Psoas muscle (tissue), 8 donors: ENCODE data around the gene XYLB. TPM values are rescaled to one million over a fixed set of nuclear protein-coding genes. Genes with fewer than 3 reads are reported as not detected.
A peak's percentile ranks its signal among the peaks of the same experiment; 100 is the strongest.

ENCODE experiments used
- ATAC-seq, 4 donors: fragments of 200-7000 bp; cut with Tn5 transposase; one replicate each; pipeline ENCODE4 v1.9.1; 2020; ENCODE audit warnings: moderate library complexity in 3 of 4, mild to moderate bottlenecking in 2 of 4
- DNase-seq, 2 donors: peaks; one replicate each; pipeline ENCODE4 v3.0.0-alpha.2; 2020
- H3K27ac ChIP-seq: fragments of 200-600 bp; one replicate; pipeline ENCODE4 v1.8.0; 2022
- H3K27me3 ChIP-seq, 3 donors: fragments of 200-600 bp in 1 of 3; one replicate each; pipeline versions ENCODE4 v1.6.1 to v1.8.0; 2013 to 2022; ENCODE audit warnings: low read length in 2 of 3, mild to moderate bottlenecking in 2 of 3, moderate library complexity in 1 of 3; ENCODE audit not compliant: insufficient read depth in 3 of 3
- H3K36me3 ChIP-seq, 2 donors: fragments of 200-600 bp in 1 of 2; one replicate each; pipeline versions ENCODE4 v1.6.1 to v1.8.0; 2013 to 2022; ENCODE audit warnings: low read depth in 1 of 2, mild to moderate bottlenecking in 1 of 2, moderate library complexity in 1 of 2; ENCODE audit not compliant: insufficient read depth in 1 of 2
- H3K4me1 ChIP-seq: fragments of 200-600 bp; one replicate; pipeline ENCODE4 v1.8.0; 2022
- H3K4me3 ChIP-seq: fragments of 200-600 bp; one replicate; pipeline ENCODE4 v1.8.0; 2022; ENCODE audit warnings: mild to moderate bottlenecking
- H3K9me3 ChIP-seq: fragments of 200-600 bp; one replicate; pipeline ENCODE4 v1.8.0; 2022
- CTCF ChIP-seq: fragments of 200-600 bp; IDR thresholded peaks from one replicate; pipeline ENCODE4 v1.8.0; 2022; ENCODE audit warnings: antibody characterized with exemption
- WGBS, 3 donors: extraction: QIAGEN DNeasy Blood & Tissue Kit; methylation state at CpG; one replicate each; pipeline versions ENCODE4 v1.1.6 to v1.1.7; 2013; 5-methylcytosine and 5-hydroxymethylcytosine counted together
- intact Hi-C, 2 donors: fragments of 100-400 bp; cut with DNase I; formaldehyde crosslinking; loops; one replicate each; pipeline versions ENCODE4 v1.11.0 to v1.14.2; 2022
- polyA plus RNA-seq, 3 donors: library from polyadenylated mRNA; stranded (reverse); fragments of 200-250 nt; gene quantifications; one replicate each; pipeline ENCODE4 v1.2.3, GENCODE V29; 2013
- total RNA-seq, 4 donors: library from RNA; stranded (reverse); fragmentation: NEBNext Ultra II Directional in 2 of 4; extraction: Animal tissue kit (Norgen Biotek cat#: 25700) in 2 of 4; gene quantifications; one replicate each; pipeline versions ENCODE4 v1.2.1 to v1.2.4, GENCODE V29; 2021 to 2023
- donor health status: healthy with polysubstance abuse.
- donor health status: DM: no; HTN: no; CAD: no; lungs with moderate emphysema.
- donor health status: Bipolar disorder and iron deficiency.
- donor health status: healthy.
- donor health status: DM: yes; HTN: yes; CAD: no.
- donor health status: DM: no; HTN: no; CAD: no.
- donor health status: DM: no; HTN: no; CAD: no.
- donor health status: DM: yes; HTN: yes; CAD: no.

Gene XYLB
- total and polyA plus RNA-seq, 7 donors, result 0.11 to 1.3 (median 0.78) TPM

GRCh38 chr3:38396861-38397260, 50.3 kb downstream of the XYLB start:
- H3K36me3 ChIP-seq, result peaks cover 2 to 24% of the 10 kb centered on the region in 2 donors
- ATAC-seq, result no peak
- no peaks in the 10 kb centered on the region for H3K27me3 ChIP-seq
- no peak overlapping the region for H3K27ac ChIP-seq
- intact Hi-C loops, result loop anchor here in 1 of 2 donors (10.0 kb wide), 1 partner anchor 78 kb away; no protein-coding TSS in a partner anchor
- no peak for TF ChIP-seq CTCF
- WGBS, 3 donors, result 93 to 98% (median 95%) methylated on average over 5 of the region's 5 CpGs
- no peak for DNase-seq
- H3K9me3 ChIP-seq, result no peaks in the 10 kb centered on the region
- H3K4me3 ChIP-seq, result no peak overlapping the region
- H3K4me1 ChIP-seq, result no peaks in the 10 kb centered on the region

- no peaks in the 10 kb centered on the region for H3K4me1 ChIP-seq
- H3K36me3 ChIP-seq, result peaks cover 6 to 27% of the 10 kb centered on the region in 2 donors
- DNase-seq (no peak), ATAC-seq (no peak)
- TF ChIP-seq CTCF, result no peak
- H3K27ac ChIP-seq, result no peak overlapping the region
- no peaks in the 10 kb centered on the region for H3K9me3 ChIP-seq
- no peak overlapping the region for H3K4me3 ChIP-seq
- no peaks in the 10 kb centered on the region for H3K27me3 ChIP-seq
- intact Hi-C loops, result loop anchor here in 1 of 2 donors (10.0 kb wide), 1 partner anchor 77 kb away; no protein-coding TSS in a partner anchor
- WGBS, 3 donors, result 38 to 53% (median 48%) methylated on average over 5 of the region's 5 CpGs
These were observed 50.7 kb downstream of the XYLB start for GRCh38 chr3:38397320-38397719.

GRCh38 chr3:38401246-38401962, 54.8 kb downstream of the XYLB start:
- peaks cover 8 to 16% of the 10 kb centered on the region in 2 donors for H3K36me3 ChIP-seq
- no peak overlapping the region for H3K27ac ChIP-seq
- no peak for ATAC-seq
- no peaks in the 10 kb centered on the region for H3K4me1 ChIP-seq
- TF ChIP-seq CTCF, result no peak
- H3K4me3 ChIP-seq, result no peak overlapping the region
- DNase-seq, result no peak
- H3K9me3 ChIP-seq, result no peaks in the 10 kb centered on the region
- WGBS, 3 donors, result 69 to 93% (median 86%) methylated on average over 4 of the region's 4 CpGs
- no peaks in the 10 kb centered on the region for H3K27me3 ChIP-seq
- intact Hi-C loops, result no loop called here

GRCh38 chr3:38404286-38404685, 57.7 kb downstream of the XYLB start:
- ATAC-seq, result peak; percentile 66 to 88 (median 78)
- peak; percentile 56 to 70 for DNase-seq
- WGBS, 3 donors, result 50 to 73% (median 55%) methylated on average over 5 of the region's 5 CpGs

More at GRCh38 chr3:38404286-38404685, 57.7 kb downstream of the XYLB start:
- no peak for TF ChIP-seq CTCF
- no peaks in the 10 kb centered on the region for H3K27me3 ChIP-seq
- H3K4me3 ChIP-seq, result no peak overlapping the region
- intact Hi-C loops, result no loop called here
- H3K4me1 ChIP-seq, result no peaks in the 10 kb centered on the region
- peaks cover 8 to 16% of the 10 kb centered on the region in 2 donors for H3K36me3 ChIP-seq
- H3K27ac ChIP-seq, result no peak overlapping the region
- H3K9me3 ChIP-seq, result no peaks in the 10 kb centered on the region
